Subcutaneous adipose tissue (tissue), 4 donors: ENCODE data around the gene ZC3H12C. TPM values are rescaled to one million over a fixed set of nuclear protein-coding genes. Genes with fewer than 3 reads are reported as not detected.

Experiments used
- total RNA-seq, 4 donors: library from RNA; depleted of rRNA; stranded (reverse); fragments of >200 nt; gene quantifications; one replicate each; pipeline ENCODE4 v1.1.0, GENCODE V29; 2016

Gene ZC3H12C
- total RNA-seq, 4 donors from 2014 or later: 14.7 to 22.2 (median 17.4) TPM

Other genes starting within 250 kb of the ZC3H12C start
- gene RDX, start 203.2 kb downstream of the ZC3H12C start, total RNA-seq: 100 to 1,000 TPM in 2 of 4 donors, 10 to 100 TPM in 2; 74.9 to 169 (median 106) TPM